ENCODE measurements around the gene CDK6. TPM values are rescaled to one million over a fixed set of nuclear protein-coding genes. Genes with fewer than 3 reads are reported as not detected.

CDK6 gene
- total and polyA plus RNA-seq, 2 of the 8 experiments (the other 6 are each of a cell fraction or from before 2014, with no cell fraction given): 5.9 to 18.9 TPM

- Histone ChIP-seq H3K56ac (replicated peaks; ENCODE audit: insufficient read length, low read depth, low read length) (no peak overlapping the region), H3K9me3 (ENCODE audit: insufficient read depth in 2 of 2, low read depth in 1 of 2, low read length in 1 of 2) (peaks cover 0 to 3% of the 10 kb centered on the region in 2 experiments; a peak in 1 of 4 replicates), H3K23ac (ENCODE audit: insufficient read length) (no peak overlapping the region), H3K79me1 (ENCODE audit: low read depth, low read length) (no peaks in the 10 kb centered on the region; the same call in 1 of the 2 replicates), H2BK20ac (ENCODE audit: low read length) (no peak overlapping the region), H2AFZ (ENCODE audit: low read length) (no peak overlapping the region), H3K18ac (ENCODE audit: extremely low read depth, low read length) (no peak overlapping the region), H3K4me1 (replicated peaks in 1 of 4; ENCODE audit: control insufficient read depth in 3 of 4, insufficient read depth in 4 of 4, low read length in 3 of 4) (peaks cover 0 to 2% (median 0%) of the 10 kb centered on the region in 4 experiments; a peak in 1 of 7 replicates), H3K36me3 (ENCODE audit: control insufficient read depth in 2 of 4, insufficient read depth in 4 of 4, low read length in 3 of 4) (no peaks in the 10 kb centered on the region), H3K4me3 (ENCODE audit: extremely low read depth in 1 of 4, insufficient read depth in 2 of 4, low read depth in 3 of 4, low read length in 4 of 4) (no peak overlapping the region), H2AK5ac (ENCODE audit: low read depth, low read length) (no peak overlapping the region), H4K91ac (replicated peaks; ENCODE audit: insufficient read length, low read length) (no peak overlapping the region), H3K4me2 (ENCODE audit: insufficient read depth in 1 of 2, low read depth in 2 of 2, low read length in 2 of 2) (no peak overlapping the region), H2BK12ac (ENCODE audit: low read depth, low read length) (no peak overlapping the region), H3K79me2 (ENCODE audit: control insufficient read depth in 1 of 2, insufficient read depth in 2 of 2, low read length in 2 of 2) (no peaks in the 10 kb centered on the region), H3K4ac (replicated peaks; ENCODE audit: insufficient read length, low read depth, low read length) (no peak overlapping the region), H4K5ac (ENCODE audit: insufficient read length, low read depth, low read length) (no peak overlapping the region), H3K14ac (ENCODE audit: insufficient read length) (no peak overlapping the region), H3K9ac (replicated peaks in 1 of 4; ENCODE audit: extremely low read depth in 1 of 4, low read depth in 3 of 4, low read length in 3 of 4) (no peak overlapping the region), H2BK15ac (ENCODE audit: low read length) (no peak overlapping the region), H4K20me1 (replicated peaks in 1 of 2; ENCODE audit: control insufficient read depth in 1 of 2, insufficient read depth in 2 of 2, low read length in 2 of 2) (no peaks in the 10 kb centered on the region), H3K27ac (ENCODE audit: low read depth, low read length) (no peak overlapping the region), H2BK120ac (replicated peaks; ENCODE audit: low read depth, low read length) (no peak overlapping the region), H3K27me3 (replicated peaks in 1 of 4; ENCODE audit: control insufficient read depth in 3 of 4, extremely low read depth in 1 of 4, insufficient read depth in 3 of 4, low read length in 3 of 4) (no peaks in the 10 kb centered on the region; a peak in 1 of 7 replicates), H3K23me2 (ENCODE audit: low read depth, low read length) (peaks cover 2% of the 10 kb centered on the region; the same call in 1 of the 2 replicates), H2BK5ac (ENCODE audit: low read depth, low read length) (no peak overlapping the region), H4K8ac (ENCODE audit: extremely low read depth, insufficient read depth, low read length) (no peak overlapping the region)
- ChIA-PET CTCF (ENCODE audit: partially characterized antibody) (interaction anchor here (0.8 kb wide), 1 partner anchor 55 kb away, joined by 3 read pairs; no protein-coding TSS in a partner anchor), POLR2A (ENCODE audit: partially characterized antibody) (interaction anchor here (1.1 kb wide), 1 partner anchor 14 kb away, joined by 4 read pairs; no protein-coding TSS in a partner anchor)
- FAIRE-seq: no peak
- WGBS, 2 experiments (ENCODE audit: extremely low coverage in 1 of 2, insufficient coverage in 1 of 2, insufficient read length in 1 of 2, insufficient replicate concordance in 2 of 2, low coverage in 1 of 2, low lambda C conversion rate in 2 of 2, missing lambda C conversion rate in 1 of 2): 93% methylated on average over 4 of the region's 4 CpGs; no CpG with 5 or more reads in 1 of the 2 experiments
- DNase-seq (ENCODE audit: low read depth in 1 of 2, low spot score in 2 of 2): no peak
- TF ChIP-seq BACH1 (IDR thresholded peaks at IDR 0.05; ENCODE audit: low read length): no peak
- no peak for TF ChIP-seq RAD21 (IDR thresholded peaks at IDR 0.05 in 1 of 2, conservative IDR thresholded peaks at IDR 0.05 in 1 of 2; ENCODE audit: low read depth in 2 of 2, low read length in 2 of 2)
- no peak for TF ChIP-seq CREB1 (IDR thresholded peaks at IDR 0.05)
- TF ChIP-seq KDM4A (IDR thresholded peaks at IDR 0.05; ENCODE audit: low read depth, low read length, severe bottlenecking): no peak
- no peak for TF ChIP-seq RXRA (IDR thresholded peaks at IDR 0.05; ENCODE audit: insufficient read depth, low read depth, low read length)
- no peak for TF ChIP-seq CHD1 (IDR thresholded peaks at IDR 0.05; ENCODE audit: low read depth, low read length)
- TF ChIP-seq BCL11A (IDR thresholded peaks at IDR 0.05; ENCODE audit: low read depth in 2 of 2, low read length in 2 of 2): no peak
- no peak for TF ChIP-seq SIRT6 (IDR thresholded peaks at IDR 0.05; ENCODE audit: low read length)
- TF ChIP-seq BRCA1 (IDR thresholded peaks at IDR 0.05; ENCODE audit: low read depth, low read length): no peak
- no peak for TF ChIP-seq CBX5 (IDR thresholded peaks at IDR 0.05; ENCODE audit: low read depth, low read length)
- no peak for TF ChIP-seq POLR2A (IDR thresholded peaks at IDR 0.05; ENCODE audit: control extremely low read depth in 1 of 2, low read depth in 2 of 2, low read length in 2 of 2)
Measured at GRCh38 chr7:92709912-92710311, 126.5 kb downstream of the CDK6 start.

All from H1 (cell line).